ENCODE measurements around the gene FBXO27.
"Not testable (repeated sequence)": the region's sequence is repeated elsewhere in the genome, so short reads cannot be mapped to it uniquely, and the experiment has no call there.

FBXO27 gene

DNA sequence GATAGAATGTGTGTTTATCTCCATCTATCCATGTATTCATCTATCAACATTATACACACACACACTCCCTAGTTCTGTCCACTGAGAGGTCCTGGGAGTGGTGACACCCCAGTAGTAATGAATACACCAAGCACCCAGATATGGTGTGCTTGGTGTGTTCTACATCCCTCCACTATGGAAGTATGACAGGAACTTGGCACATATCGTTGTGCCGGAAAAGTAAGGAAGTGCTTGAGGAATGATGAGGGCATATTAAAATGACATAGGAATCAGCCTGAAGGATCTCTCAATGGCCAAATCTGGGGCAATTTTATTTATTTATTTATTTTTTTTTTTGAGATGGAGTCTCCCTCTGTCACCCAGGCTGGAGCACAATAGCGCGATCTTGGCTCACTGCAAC is 28.6 kb downstream of the FBXO27 start:
- TF ChIP-seq Cebpa-rat (IDR thresholded peaks at IDR 0.05), result no peak
- Histone ChIP-seq H3K27me3 (no peaks in the 10 kb centered on the region), H3K27ac (no peak overlapping the region), H3K36me3 (no peaks in the 10 kb centered on the region), H3K4me1 (peaks cover 0 to 37% (median 22%) of the 10 kb centered on the region in 10 experiments; a peak in 16 of 20 replicates), H3K9me3 (replicated peaks in 1 of 11) (peaks cover 0 to 6% (median under 1%) of the 10 kb centered on the region in 11 experiments; a peak in 4 of 22 replicates), H4K20me1 (no peaks in the 10 kb centered on the region), H3K4me2 (no peak overlapping the region), H3K9ac (no peak overlapping the region), H3K4me3 (no peak overlapping the region)

DNA sequence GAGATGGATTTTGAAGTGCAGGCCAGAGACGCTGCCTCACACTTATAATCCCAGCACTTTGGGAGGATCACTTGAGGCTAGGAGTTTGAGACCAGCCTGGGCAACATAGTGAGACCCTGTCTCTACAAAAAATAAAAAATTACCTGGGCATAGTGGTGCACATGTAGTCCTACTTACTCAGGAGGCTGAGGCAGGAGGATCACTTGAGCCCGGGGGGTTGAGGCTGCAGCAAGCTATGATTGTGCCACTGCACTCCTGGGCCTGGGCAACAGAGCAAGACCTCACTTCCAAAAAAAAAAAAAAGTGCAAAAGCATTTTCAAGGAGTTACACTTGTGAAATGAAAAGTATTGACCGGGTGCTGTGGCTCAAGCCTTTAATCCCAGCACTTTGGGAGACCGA is 29.2 kb downstream of the FBXO27 start:
- no peak for TF ChIP-seq Cebpa-rat (IDR thresholded peaks at IDR 0.05)
- H3K27me3 ChIP-seq, result no peaks in the 10 kb centered on the region
- no peak overlapping the region for H3K27ac ChIP-seq
- H3K36me3 ChIP-seq, result no peaks in the 10 kb centered on the region
- H3K4me3 ChIP-seq, result no peak overlapping the region
- H3K9me3 ChIP-seq (replicated peaks in 1 of 11), result peaks cover 0 to 7% (median 0%) of the 10 kb centered on the region in 11 experiments; a peak in 4 of 22 replicates
- no peak overlapping the region for H3K4me2 ChIP-seq
- H3K9ac ChIP-seq, result no peak overlapping the region
- no peaks in the 10 kb centered on the region for H4K20me1 ChIP-seq
- peaks cover 0 to 37% (median 22%) of the 10 kb centered on the region in 10 experiments; a peak in 16 of 20 replicates for H3K4me1 ChIP-seq

DNA sequence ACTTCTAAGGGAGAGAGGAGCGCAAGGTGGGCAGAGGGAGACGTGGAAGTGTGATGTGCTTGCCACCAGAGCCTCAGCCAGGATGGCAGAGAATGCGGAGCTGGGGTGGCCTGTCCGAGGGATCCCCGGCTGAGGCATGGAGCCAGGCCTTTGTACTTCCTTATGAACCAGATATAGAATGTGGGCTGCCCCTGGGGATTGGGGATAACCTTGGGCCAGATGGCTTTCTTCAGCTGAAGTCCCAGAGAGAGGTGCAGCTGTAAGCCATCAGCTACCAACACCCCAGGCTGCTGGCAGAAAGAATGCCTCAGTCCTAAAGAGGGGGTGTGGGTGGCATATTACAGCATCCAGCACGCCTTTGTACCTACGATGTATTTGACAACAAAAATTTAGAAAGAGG is 31.3 kb downstream of the FBXO27 start:
- Histone ChIP-seq H3K4me2 (peak overlapping the region in 8 of 11 experiments; percentile 24 to 74 (median 52); a peak in 15 of 22 replicates), H3K9ac (no peak overlapping the region), H4K20me1 (no peaks in the 10 kb centered on the region), H3K4me1 (peaks cover 0 to 27% (median 11%) of the 10 kb centered on the region in 10 experiments; a peak in 16 of 20 replicates), H3K36me3 (no peaks in the 10 kb centered on the region), H3K27ac (no peak overlapping the region), H3K9me3 (replicated peaks in 1 of 11) (peaks cover 0 to 7% (median 0%) of the 10 kb centered on the region in 11 experiments; a peak in 4 of 22 replicates), H3K27me3 (no peaks in the 10 kb centered on the region), H3K4me3 (no peak overlapping the region)
- no peak for TF ChIP-seq Cebpa-rat (IDR thresholded peaks at IDR 0.05)

DNA sequence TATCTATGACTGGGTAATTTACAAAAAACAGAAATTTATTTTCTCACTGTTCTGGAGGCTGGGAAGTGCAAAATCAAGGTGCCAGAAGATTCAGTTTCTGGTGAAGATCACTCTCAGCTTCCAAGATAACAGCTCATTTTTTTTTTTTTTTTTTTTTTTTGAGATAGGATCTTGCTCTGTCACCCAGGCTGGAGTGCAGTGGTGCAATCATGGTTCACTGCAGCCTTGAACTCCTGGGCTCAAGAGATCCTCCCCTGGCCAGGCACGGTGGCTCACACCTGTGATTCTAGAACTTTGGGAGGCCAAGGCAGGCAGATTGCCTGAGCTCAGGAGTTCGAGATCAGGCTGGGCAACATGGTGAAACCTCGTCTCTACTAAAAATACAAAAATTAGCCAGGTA is 34.8 kb downstream of the FBXO27 start:
- H3K27ac ChIP-seq, H3K9ac ChIP-seq, H3K27me3 ChIP-seq, H3K4me3 ChIP-seq, H4K20me1 ChIP-seq, H3K36me3 ChIP-seq, H3K4me2 ChIP-seq: not testable (repeated sequence)
- H3K9me3 ChIP-seq (replicated peaks in 1 of 11), result peaks cover 0 to 12% (median 0%) of the 10 kb centered on the region in 11 experiments; a peak in 4 of 22 replicates
- H3K4me1 ChIP-seq, result peaks cover 0 to 25% (median 11%) of the 10 kb centered on the region in 10 experiments; a peak in 17 of 20 replicates

DNA sequence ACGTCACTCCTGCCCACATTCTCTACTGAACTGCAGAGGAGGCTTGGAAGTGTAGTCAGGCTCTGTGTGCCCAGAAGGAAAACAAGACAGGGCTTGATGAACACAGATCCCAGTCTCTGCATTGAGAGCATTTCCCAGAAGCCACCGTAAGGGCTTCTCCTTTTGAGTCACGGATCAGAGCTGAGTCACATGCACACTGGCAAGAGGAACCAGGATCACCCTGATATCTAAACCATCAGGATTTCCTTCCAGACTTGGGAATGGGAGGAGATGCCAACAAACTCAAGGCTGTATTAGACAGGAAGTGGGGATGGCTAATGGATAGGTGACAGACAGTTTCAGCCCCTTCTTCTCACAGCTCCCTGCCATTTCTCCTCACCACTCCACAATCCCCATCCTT is 39.1 kb downstream of the FBXO27 start:
- H3K27ac ChIP-seq, result no peak overlapping the region; a peak in 1 of 22 replicates
- peak overlapping the region in 2 of 11 experiments; percentile 5 to 56; a peak in 4 of 22 replicates for H3K4me2 ChIP-seq

DNA sequence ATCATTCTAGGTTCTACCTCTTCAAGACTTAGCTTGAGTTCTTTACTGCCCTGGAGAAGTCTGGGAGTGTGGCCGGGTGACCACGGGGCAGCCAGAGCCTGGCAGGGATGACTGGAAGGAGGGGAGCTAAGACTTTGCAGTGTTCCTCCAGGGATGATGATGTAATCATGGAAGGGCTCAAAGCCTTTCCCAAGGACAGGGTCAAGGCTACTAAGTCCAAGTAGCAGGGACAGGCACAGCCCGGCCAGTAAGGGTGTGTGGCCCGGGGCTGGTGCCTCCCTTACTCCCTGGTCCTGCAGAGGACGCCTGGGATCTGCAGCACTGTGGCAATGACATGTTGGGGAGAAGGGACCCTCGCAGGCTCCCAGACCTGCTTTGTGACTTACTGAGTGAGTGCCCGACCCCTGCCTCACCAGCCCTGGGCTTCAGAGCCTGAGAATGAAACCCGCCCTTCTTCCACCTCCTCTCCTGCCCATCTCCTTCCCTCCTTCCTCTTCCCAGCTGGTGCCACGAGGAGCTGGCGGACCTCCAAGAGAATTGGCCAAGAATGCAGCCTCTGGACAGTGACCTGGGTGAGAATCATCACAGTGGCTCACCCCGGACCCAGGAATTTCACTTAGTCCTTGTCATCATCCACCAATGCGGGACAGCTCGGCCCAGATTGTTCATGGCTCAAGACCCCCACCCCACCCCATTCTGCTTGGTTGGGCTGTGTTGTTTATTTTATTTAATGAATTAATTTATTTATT is 41.2 kb downstream of the FBXO27 start:
- no peaks in the 10 kb centered on the region for H3K27me3 ChIP-seq
- H3K4me2 ChIP-seq, result no peak overlapping the region
- no peak for TF ChIP-seq Cebpa-rat (IDR thresholded peaks at IDR 0.05)
- no peak overlapping the region for H3K9ac ChIP-seq
- peaks cover 0 to 5% (median 0%) of the 10 kb centered on the region in 11 experiments; a peak in 1 of 22 replicates for H3K9me3 ChIP-seq (replicated peaks in 1 of 11)
- no peak overlapping the region for H3K4me3 ChIP-seq
- no peaks in the 10 kb centered on the region for H3K36me3 ChIP-seq
- H3K4me1 ChIP-seq, result peaks cover 0 to 13% (median under 1%) of the 10 kb centered on the region in 10 experiments; a peak in 7 of 20 replicates
- H4K20me1 ChIP-seq, result no peaks in the 10 kb centered on the region
- H3K27ac ChIP-seq, result no peak overlapping the region

More for the DNA sequence above, 39.1 kb downstream of the FBXO27 start:
- Histone ChIP-seq H3K9me3 (replicated peaks in 1 of 11) (peaks cover 0 to 5% (median 0%) of the 10 kb centered on the region in 11 experiments; a peak in 1 of 22 replicates), H3K27me3 (no peaks in the 10 kb centered on the region), H3K4me1 (peaks cover 0 to 13% (median 4%) of the 10 kb centered on the region in 10 experiments; a peak in 8 of 20 replicates), H3K36me3 (no peaks in the 10 kb centered on the region), H3K9ac (no peak overlapping the region), H3K4me3 (no peak overlapping the region), H4K20me1 (no peaks in the 10 kb centered on the region)
- TF ChIP-seq Cebpa-rat (IDR thresholded peaks at IDR 0.05), result no peak

DNA sequence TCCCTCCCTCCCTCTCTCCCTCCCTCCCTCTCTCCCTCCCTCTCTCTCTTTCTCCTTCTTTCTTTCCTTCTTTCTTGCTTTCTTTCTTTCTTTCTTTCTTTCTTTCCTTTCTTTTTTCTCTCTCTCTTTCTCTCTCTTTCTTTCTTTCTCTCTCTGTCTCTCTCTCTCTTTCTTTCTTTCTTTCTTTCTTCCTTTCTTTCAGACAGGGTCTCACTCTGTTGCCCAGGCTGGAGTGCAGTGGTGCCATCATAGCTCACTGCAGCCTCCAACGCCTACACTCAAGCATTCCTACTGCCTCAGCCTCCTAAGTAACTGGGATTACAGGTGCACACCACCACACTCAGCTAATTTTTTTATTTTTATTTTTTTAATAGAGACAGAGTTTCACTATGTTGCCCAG is 42.7 kb downstream of the FBXO27 start:
- not testable (repeated sequence) for H4K20me1 ChIP-seq, H3K27me3 ChIP-seq, H3K4me2 ChIP-seq, H3K36me3 ChIP-seq, H3K4me3 ChIP-seq, H3K9ac ChIP-seq, H3K27ac ChIP-seq
- H3K4me1 ChIP-seq, result peaks cover 0 to 13% (median 2%) of the 10 kb centered on the region in 10 experiments; a peak in 5 of 20 replicates
- H3K9me3 ChIP-seq (replicated peaks in 1 of 11), result peaks cover 0 to 11% (median 0%) of the 10 kb centered on the region in 11 experiments; a peak in 5 of 22 replicates

DNA sequence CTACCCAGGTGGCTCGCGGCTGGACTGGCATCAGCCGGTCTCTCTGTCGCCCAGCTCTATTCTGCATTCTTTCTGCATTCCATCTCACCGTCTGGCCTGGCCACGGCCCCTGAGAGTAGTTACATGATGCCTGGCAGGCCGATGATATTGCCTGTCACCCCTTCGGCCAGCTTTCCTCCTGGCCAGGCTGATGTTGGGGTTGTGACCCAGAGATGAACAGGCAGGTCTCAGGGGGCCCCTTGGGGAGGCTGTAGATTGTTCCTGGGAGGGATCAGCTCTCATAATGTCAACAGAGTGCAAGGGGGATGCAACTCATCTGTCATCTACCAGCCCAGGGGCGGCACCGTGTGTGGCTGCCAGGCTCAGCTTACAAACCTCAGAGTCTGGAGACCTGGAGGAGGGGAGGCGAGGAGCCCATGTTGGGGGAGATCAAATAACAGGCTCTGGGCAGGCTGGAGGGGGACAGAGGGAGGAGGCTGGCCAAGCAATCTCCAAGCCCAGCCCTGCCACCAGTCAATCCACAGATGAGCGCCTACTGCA is 43.2 kb downstream of the FBXO27 start:
- no peak overlapping the region for H3K27ac ChIP-seq
- no peak overlapping the region for H3K4me2 ChIP-seq
- H3K4me3 ChIP-seq, result no peak overlapping the region
- no peak for TF ChIP-seq Cebpa-rat (IDR thresholded peaks at IDR 0.05)
- peaks cover 0 to 13% (median 2%) of the 10 kb centered on the region in 10 experiments; a peak in 5 of 20 replicates for H3K4me1 ChIP-seq
- no peaks in the 10 kb centered on the region for H3K36me3 ChIP-seq
- peaks cover 0 to 11% (median 0%) of the 10 kb centered on the region in 11 experiments; a peak in 5 of 22 replicates for H3K9me3 ChIP-seq (replicated peaks in 1 of 11)
- no peaks in the 10 kb centered on the region for H4K20me1 ChIP-seq
- H3K9ac ChIP-seq, result no peak overlapping the region
- H3K27me3 ChIP-seq, result no peaks in the 10 kb centered on the region

DNA sequence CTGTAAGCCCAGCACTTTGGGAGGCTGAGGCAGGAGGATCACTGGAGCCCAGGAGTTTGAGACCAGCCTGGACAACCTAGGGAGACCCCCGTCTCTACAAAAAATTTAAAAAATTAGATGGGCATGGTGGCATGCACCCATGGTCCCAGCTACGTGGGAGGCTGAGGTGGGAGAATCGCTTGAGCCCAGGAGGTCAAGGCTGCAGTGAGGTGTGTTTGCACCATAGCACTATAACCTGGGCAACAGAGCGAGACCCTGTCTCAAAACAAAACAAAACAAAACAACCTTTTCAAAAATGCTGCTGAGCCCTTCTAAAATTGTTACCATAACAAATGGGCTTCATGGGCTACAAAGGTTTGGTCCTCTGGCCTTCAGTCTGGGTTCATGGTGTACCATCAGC is 43.7 kb downstream of the FBXO27 start:
- Histone ChIP-seq H3K9me3 (replicated peaks in 1 of 11) (peaks cover 0 to 11% (median 0%) of the 10 kb centered on the region in 11 experiments; a peak in 5 of 22 replicates), H3K4me1 (peaks cover 0 to 12% (median 2%) of the 10 kb centered on the region in 10 experiments; a peak in 5 of 20 replicates)
- not testable (repeated sequence) for H3K9ac ChIP-seq, H4K20me1 ChIP-seq, H3K27ac ChIP-seq, H3K36me3 ChIP-seq, H3K4me3 ChIP-seq, H3K4me2 ChIP-seq, H3K27me3 ChIP-seq

DNA sequence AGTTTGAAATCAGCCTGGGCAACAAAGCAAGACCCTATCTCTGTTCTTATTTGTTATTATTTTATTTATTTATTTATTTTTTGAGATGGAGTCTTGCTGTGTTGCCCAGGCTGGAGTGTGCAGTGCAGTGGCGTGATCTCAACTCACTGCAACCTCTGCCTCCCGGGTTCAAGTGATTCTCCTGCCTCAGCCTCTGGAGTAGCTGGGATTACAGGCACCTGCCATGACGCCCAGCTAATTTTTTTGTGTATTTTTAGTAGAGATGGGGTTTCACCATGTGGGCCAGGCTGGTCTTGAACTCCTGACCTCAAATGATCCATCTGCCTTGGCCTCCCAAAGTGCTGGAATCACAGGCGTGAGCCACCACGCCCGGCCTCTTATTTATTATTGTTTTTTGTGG is 44.6 kb downstream of the FBXO27 start:
- H4K20me1 ChIP-seq; H3K9me3 ChIP-seq (replicated peaks in 1 of 11); H3K36me3 ChIP-seq; H3K9ac ChIP-seq; H3K4me1 ChIP-seq; H3K27ac ChIP-seq; H3K4me3 ChIP-seq; H3K4me2 ChIP-seq; H3K27me3 ChIP-seq: not testable (repeated sequence)
